Esophagus muscularis mucosa (tissue), 4 donors: ENCODE results near the gene LPIN2. TPM values are rescaled to one million over a fixed set of nuclear protein-coding genes. Genes with fewer than 3 reads are reported as not detected.

Source experiments
- DNase-seq: peaks from one replicate; pipeline ENCODE4 v3.0.0-alpha.2; 2017; ENCODE audit errors: extremely low spot score
- H3K27ac ChIP-seq, 4 donors: fragments of 200-600 bp; sonication (generic); replicated peaks in 1 of 4; 1 replicate in 3 of 4; 2 replicates in 1 of 4; pipeline ENCODE4 v1.5.1; 2016 to 2019; ENCODE audit warnings: mild to moderate bottlenecking in 1 of 4
- H3K27me3 ChIP-seq, 4 donors: fragments of 200-600 bp; sonication (generic); one replicate each; pipeline versions ENCODE4 v1.5.1 to v1.6.0; 2016 to 2019
- H3K36me3 ChIP-seq, 4 donors: fragments of 200-600 bp; sonication (generic); one replicate each; pipeline ENCODE4 v1.5.1; 2016 to 2019
- H3K4me1 ChIP-seq, 4 donors: fragments of 200-600 bp; sonication (generic); one replicate each; pipeline ENCODE4 v1.5.1; 2016 to 2019
- H3K4me3 ChIP-seq, 4 donors: fragments of 200-600 bp; sonication (generic); 1 replicate in 2 of 4; 2 replicates in 2 of 4; pipeline ENCODE4 v1.5.1; 2016 to 2019; ENCODE audit warnings: mild to moderate bottlenecking in 4 of 4, moderate library complexity in 1 of 4
- H3K9me3 ChIP-seq, 4 donors: fragments of 200-600 bp; sonication (generic); 1 replicate in 3 of 4; 2 replicates in 1 of 4; pipeline ENCODE4 v1.5.1; 2016 to 2019
- CTCF ChIP-seq, 3 experiments: fragments of 200-600 bp in 2 of 3; fragments of 450-650 bp in 1 of 3; sonication (generic) in 2 of 3; IDR thresholded peaks; one replicate each; pipeline ENCODE4 v1.5.1; 2017 to 2019; ENCODE audit warnings: antibody characterized with exemption in 3 of 3, mild to moderate bottlenecking in 2 of 3, moderate library complexity in 1 of 3
- EP300 ChIP-seq: sonication (generic); formaldehyde crosslinking; IDR thresholded peaks from one replicate; pipeline ENCODE4 v1.6.1; 2017; ENCODE audit warnings: antibody characterized with exemption
- POLR2A ChIP-seq: fragments of 450-650 bp; IDR thresholded peaks from one replicate; pipeline ENCODE4 v1.6.1; 2017; ENCODE audit warnings: antibody characterized with exemption, moderate library complexity, mild to moderate bottlenecking, low read depth
- POLR2AphosphoS5 ChIP-seq, 2 donors: sonication (generic); formaldehyde crosslinking; IDR thresholded peaks; one replicate each; pipeline ENCODE4 v1.6.1; 2017; ENCODE audit warnings: antibody characterized with exemption in 2 of 2
- WGBS: methylation state at CpG from one replicate; pipeline ENCODE4 v1.1.5; 2018; 5-methylcytosine and 5-hydroxymethylcytosine counted together
- intact Hi-C: fragments of 100-400 bp; cut with DNase I; formaldehyde crosslinking; loops from one replicate; pipeline ENCODE4 v1.15.1; 2023
- total RNA-seq, 4 donors: library from RNA; depleted of rRNA; stranded (reverse); fragments of >200 nt; gene quantifications; one replicate each; pipeline versions ENCODE4 v1.1.0 to v1.2.1, GENCODE V29; 2016

LPIN2 gene
- total RNA-seq, 4 donors from 2014 or later, result 15.4 to 26.9 (median 24.8) TPM

- H3K9me3 ChIP-seq, result no peaks in the 10 kb centered on the region
These were observed 33.8 kb downstream of the LPIN2 start for GRCh38 chr18:2979129-2979528.

GRCh38 chr18:2978661-2979106 is 34.3 kb downstream of the LPIN2 start:
- TF ChIP-seq CTCF (IDR thresholded peaks at IDR 0.05), result no peak
- TF ChIP-seq POLR2A, result no peak
- no peak for TF ChIP-seq POLR2AphosphoS5 (IDR thresholded peaks at IDR 0.05)
- no peak for TF ChIP-seq EP300
- Histone ChIP-seq H3K9me3 (no peaks in the 10 kb centered on the region), H3K36me3 (no peaks in the 10 kb centered on the region), H3K27me3 (no peaks in the 10 kb centered on the region), H3K4me1 (peaks cover 74 to 88% (median 80%) of the 10 kb centered on the region in 4 donors), H3K27ac (peak overlapping the region; percentile 54 to 69 (median 62)), H3K4me3 (peak overlapping the region in 1 of 4 donors; percentile 13)
- WGBS, result 8% methylated on average over 3 of the region's 3 CpGs
- intact Hi-C loops, result no loop called here
- DNase-seq, result no peak

More at GRCh38 chr18:2979129-2979528, 33.8 kb downstream of the LPIN2 start:
- H3K4me1 ChIP-seq, result peaks cover 74 to 88% (median 80%) of the 10 kb centered on the region in 4 donors
- WGBS, result 70% methylated on average over 3 of the region's 3 CpGs
- H3K27me3 ChIP-seq, result no peaks in the 10 kb centered on the region
- TF ChIP-seq POLR2A, result no peak
- no peak for TF ChIP-seq POLR2AphosphoS5 (IDR thresholded peaks at IDR 0.05)
- no peak for TF ChIP-seq CTCF (IDR thresholded peaks at IDR 0.05)
- no peak for TF ChIP-seq EP300
- intact Hi-C loops, result no loop called here
- no peak for DNase-seq
- H3K36me3 ChIP-seq, result no peaks in the 10 kb centered on the region
- H3K27ac ChIP-seq, result peak overlapping the region; percentile 54 to 69 (median 62)
- H3K4me3 ChIP-seq, result no peak overlapping the region

GRCh38 chr18:2978208-2978607 is 34.7 kb downstream of the LPIN2 start:
- Histone ChIP-seq H3K4me3 (peak overlapping the region in 1 of 4 donors; percentile 13), H3K27ac (peak overlapping the region; percentile 54 to 69 (median 62)), H3K27me3 (no peaks in the 10 kb centered on the region), H3K36me3 (no peaks in the 10 kb centered on the region), H3K9me3 (no peaks in the 10 kb centered on the region), H3K4me1 (peaks cover 72 to 90% (median 80%) of the 10 kb centered on the region in 4 donors)
- TF ChIP-seq POLR2AphosphoS5 (IDR thresholded peaks at IDR 0.05) (peak in 1 of 2 donors; percentile 1), CTCF (IDR thresholded peaks at IDR 0.05) (no peak), POLR2A (no peak), EP300 (no peak)
- no peak for DNase-seq
- 55% methylated on average over 3 of the region's 3 CpGs for WGBS
- intact Hi-C loops, result no loop called here

- TF ChIP-seq EP300, result no peak
- TF ChIP-seq CTCF (IDR thresholded peaks at IDR 0.05), result no peak
- TF ChIP-seq POLR2A, result no peak
- no peak for TF ChIP-seq POLR2AphosphoS5 (IDR thresholded peaks at IDR 0.05)
- intact Hi-C loops, result no loop called here
- peak overlapping the region; percentile 23 to 69 (median 52) for H3K27ac ChIP-seq
These were observed 36.5 kb downstream of the LPIN2 start for GRCh38 chr18:2976218-2977132.

More at GRCh38 chr18:2976218-2977132, 36.5 kb downstream of the LPIN2 start:
- 56% methylated on average over 8 of the region's 8 CpGs for WGBS
- Histone ChIP-seq H3K4me3 (no peak overlapping the region), H3K4me1 (peaks cover 73 to 90% (median 80%) of the 10 kb centered on the region in 4 donors), H3K36me3 (no peaks in the 10 kb centered on the region), H3K27me3 (no peaks in the 10 kb centered on the region), H3K9me3 (no peaks in the 10 kb centered on the region)
- no peak for DNase-seq
